Raji (cell line): ENCODE results near the gene ZSWIM6.

Source experiments
- POLR2A ChIP-seq: IDR thresholded peaks from 2 replicates; pipeline ENCODE4 v1.6.1; 2011; ENCODE audit warnings: low read depth, low read length, control low read depth; ENCODE audit not compliant: insufficient read depth

Gene ZSWIM6

GRCh38 chr5:61399679-61400078 is 67.6 kb downstream of the ZSWIM6 start:
- TF ChIP-seq POLR2A, result no peak

- no peak for TF ChIP-seq POLR2A
These were observed 69.7 kb downstream of the ZSWIM6 start for GRCh38 chr5:61401726-61402125.

- TF ChIP-seq POLR2A, result no peak
These were observed 70.3 kb downstream of the ZSWIM6 start for GRCh38 chr5:61402244-61402823.

- no peak for TF ChIP-seq POLR2A
These were observed 71.2 kb downstream of the ZSWIM6 start for GRCh38 chr5:61402970-61403900.

GRCh38 chr5:61405511-61406295 is 73.6 kb downstream of the ZSWIM6 start:
- no peak for TF ChIP-seq POLR2A

GRCh38 chr5:61407706-61408270 is 75.7 kb downstream of the ZSWIM6 start:
- TF ChIP-seq POLR2A, result no peak

- TF ChIP-seq POLR2A, result no peak
These were observed 76.6 kb downstream of the ZSWIM6 start for GRCh38 chr5:61408476-61409168.

- no peak for TF ChIP-seq POLR2A
These were observed 77.5 kb downstream of the ZSWIM6 start for GRCh38 chr5:61409568-61409967.

- no peak for TF ChIP-seq POLR2A
These were observed 78.8 kb downstream of the ZSWIM6 start for GRCh38 chr5:61410811-61411210.

GRCh38 chr5:61412361-61412760 is 80.3 kb downstream of the ZSWIM6 start:
- TF ChIP-seq POLR2A, result no peak

GRCh38 chr5:61414806-61415205 is 82.7 kb downstream of the ZSWIM6 start:
- TF ChIP-seq POLR2A, result no peak

GRCh38 chr5:61416010-61416409 is 84.0 kb downstream of the ZSWIM6 start:
- TF ChIP-seq POLR2A, result no peak

- no peak for TF ChIP-seq POLR2A
These were observed 84.4 kb downstream of the ZSWIM6 start for GRCh38 chr5:61416420-61416819.

GRCh38 chr5:61417340-61417739 is 85.3 kb downstream of the ZSWIM6 start:
- no peak for TF ChIP-seq POLR2A

GRCh38 chr5:61417851-61418250 is 85.8 kb downstream of the ZSWIM6 start:
- no peak for TF ChIP-seq POLR2A

GRCh38 chr5:61419106-61419505 is 87.0 kb downstream of the ZSWIM6 start:
- TF ChIP-seq POLR2A, result no peak
